Liver (tissue), 9 donors: ENCODE results near the gene RAB2B. TPM values are rescaled to one million over a fixed set of nuclear protein-coding genes. Genes with fewer than 3 reads are reported as not detected.

Experiments used
- DNase-seq: peaks from one replicate; pipeline ENCODE4 v3.0.0-alpha.2; 2017; ENCODE audit warnings: low spot score
- H3K27ac ChIP-seq, 2 donors: one replicate each; pipeline ENCODE4 v1.7.0; 2013; ENCODE audit warnings: inconsistent platforms in 2 of 2, low read length in 2 of 2, control low read depth in 1 of 2, low read depth in 1 of 2, mild to moderate bottlenecking in 1 of 2
- H3K27me3 ChIP-seq, 4 donors: one replicate each; pipeline versions ENCODE4 v1.6.1 to v1.7.0; 2013; ENCODE audit warnings: low read length in 3 of 4, inconsistent platforms in 1 of 4, mild to moderate bottlenecking in 1 of 4, moderate library complexity in 1 of 4; ENCODE audit not compliant: control insufficient read depth in 4 of 4, insufficient read depth in 4 of 4
- H3K36me3 ChIP-seq, 4 donors: one replicate each; pipeline versions ENCODE4 v1.6.1 to v1.7.0; 2013; ENCODE audit warnings: low read length in 3 of 4, mild to moderate bottlenecking in 3 of 4, low read depth in 1 of 4, moderate library complexity in 1 of 4; ENCODE audit not compliant: control insufficient read depth in 4 of 4, insufficient read depth in 3 of 4
- H3K4me1 ChIP-seq, 4 donors: one replicate each; pipeline versions ENCODE4 v1.6.1 to v1.7.0; 2013; ENCODE audit warnings: low read length in 3 of 4, mild to moderate bottlenecking in 3 of 4, moderate library complexity in 1 of 4; ENCODE audit not compliant: control insufficient read depth in 4 of 4, insufficient read depth in 4 of 4
- H3K4me3 ChIP-seq, 3 donors: one replicate each; pipeline versions ENCODE4 v1.6.1 to v1.7.0; 2013; ENCODE audit warnings: low read length in 3 of 3, control low read depth in 1 of 3, low read depth in 1 of 3, mild to moderate bottlenecking in 1 of 3
- H3K9ac ChIP-seq, 2 donors: one replicate each; pipeline ENCODE4 v1.7.0; 2013; ENCODE audit warnings: low read length in 2 of 2, mild to moderate bottlenecking in 2 of 2, moderate library complexity in 2 of 2, control low read depth in 1 of 2, low read depth in 1 of 2
- H3K9me3 ChIP-seq, 4 donors: one replicate each; pipeline versions ENCODE4 v1.6.1 to v1.7.0; 2013; ENCODE audit warnings: low read length in 3 of 4; ENCODE audit not compliant: control insufficient read depth in 4 of 4
- ATF3 ChIP-seq: IDR thresholded peaks from 2 replicates; pipeline ENCODE4 v1.6.1; 2016; ENCODE audit warnings: antibody characterized with exemption
- EGR1 ChIP-seq, 2 donors: IDR thresholded peaks; 2 replicates each; pipeline ENCODE4 v1.6.1; 2016 to 2018; ENCODE audit warnings: antibody characterized with exemption in 2 of 2, low read depth in 2 of 2
- FOXA1 ChIP-seq: IDR thresholded peaks from 2 replicates; pipeline ENCODE4 v1.6.1; 2016; ENCODE audit warnings: antibody characterized with exemption
- FOXA2 ChIP-seq: IDR thresholded peaks from 2 replicates; pipeline ENCODE4 v1.6.1; 2016; ENCODE audit warnings: antibody characterized with exemption
- GABPA ChIP-seq, 2 donors: IDR thresholded peaks in 1 of 2; conservative IDR thresholded peaks in 1 of 2; 2 replicates each; pipeline ENCODE4 v1.6.1; 2016; ENCODE audit warnings: antibody characterized with exemption in 2 of 2, mild to moderate bottlenecking in 1 of 2, moderate library complexity in 1 of 2
- HNF4A ChIP-seq, 2 donors: conservative IDR thresholded peaks; 2 replicates each; pipeline ENCODE4 v1.6.1; 2016; ENCODE audit warnings: antibody characterized with exemption in 2 of 2, mild to moderate bottlenecking in 2 of 2
- HNF4G ChIP-seq: IDR thresholded peaks from 2 replicates; pipeline ENCODE4 v1.6.1; 2016; ENCODE audit warnings: antibody characterized with exemption
- JUND ChIP-seq, 2 donors: IDR thresholded peaks; 2 replicates each; pipeline ENCODE4 v1.6.1; 2016; ENCODE audit warnings: antibody characterized with exemption in 2 of 2
- NR2F2 ChIP-seq: IDR thresholded peaks from 2 replicates; pipeline ENCODE4 v1.6.1; 2016; ENCODE audit warnings: antibody characterized with exemption
- RAD21 ChIP-seq, 2 donors: IDR thresholded peaks; 2 replicates each; pipeline ENCODE4 v1.6.1; 2016; ENCODE audit warnings: antibody characterized with exemption in 2 of 2, mild to moderate bottlenecking in 2 of 2
- RXRA ChIP-seq, 2 donors: IDR thresholded peaks; 2 replicates each; pipeline ENCODE4 v1.6.1; 2017 to 2018; ENCODE audit warnings: antibody characterized with exemption in 2 of 2, mild to moderate bottlenecking in 1 of 2
- SP1 ChIP-seq: IDR thresholded peaks from 2 replicates; pipeline ENCODE4 v1.6.1; 2018; ENCODE audit warnings: antibody characterized with exemption, mild to moderate bottlenecking
- TAF1 ChIP-seq: conservative IDR thresholded peaks from 2 replicates; pipeline ENCODE4 v1.6.1; 2016; ENCODE audit warnings: antibody characterized with exemption, mild to moderate bottlenecking
- YY1 ChIP-seq: IDR thresholded peaks from 2 replicates; pipeline ENCODE4 v1.6.1; 2016; ENCODE audit warnings: antibody characterized with exemption, mild to moderate bottlenecking
- WGBS: extraction: QIAGEN DNeasy Blood & Tissue Kit; methylation state at CpG from one replicate; pipeline ENCODE4 v1.1.7; 2013; 5-methylcytosine and 5-hydroxymethylcytosine counted together
- polyA plus RNA-seq, 2 donors: library from polyadenylated mRNA; stranded (reverse) in 1 of 2; unstranded in 1 of 2; fragments of 200-250 nt in 1 of 2; fragments of >200 nt in 1 of 2; fragmentation: Nextera tagmentation in 1 of 2; extraction: Ambion mirVana in 1 of 2; gene quantifications; one replicate each; pipeline versions ENCODE4 v1.2.1 to v1.2.3, GENCODE V29; 2013 to 2015
- total RNA-seq, 2 donors: library from RNA; depleted of rRNA; stranded (reverse); fragments of >200 nt; gene quantifications; one replicate each; pipeline ENCODE4 v1.2.3, GENCODE V29; 2014
- TF ChIP-seq, protein P1 (sequence below): fragments of 150-350 bp; IDR thresholded peaks from 2 replicates; pipeline ENCODE4 v1.5.1; 2017; ENCODE audit warnings: improper control_type of control experiment, low read depth, low read length; ENCODE audit not compliant: missing input control
- TF ChIP-seq, protein P2 (sequence below): IDR thresholded peaks from 2 replicates; pipeline ENCODE4 v1.6.1; 2016; ENCODE audit warnings: antibody characterized with exemption
- TF ChIP-seq, protein P3 (sequence below): IDR thresholded peaks from 2 replicates; pipeline ENCODE4 v1.6.1; 2016; ENCODE audit warnings: antibody characterized with exemption, mild to moderate bottlenecking
- donor health status: healthy.
- donor health status: healthy.
- donor health status: healthy.
- donor health status: healthy.
- donor health status: healthy.

RAB2B gene
- total and polyA plus RNA-seq, 4 donors = 4.2 to 60.9 (median 10.4) TPM

DNA sequence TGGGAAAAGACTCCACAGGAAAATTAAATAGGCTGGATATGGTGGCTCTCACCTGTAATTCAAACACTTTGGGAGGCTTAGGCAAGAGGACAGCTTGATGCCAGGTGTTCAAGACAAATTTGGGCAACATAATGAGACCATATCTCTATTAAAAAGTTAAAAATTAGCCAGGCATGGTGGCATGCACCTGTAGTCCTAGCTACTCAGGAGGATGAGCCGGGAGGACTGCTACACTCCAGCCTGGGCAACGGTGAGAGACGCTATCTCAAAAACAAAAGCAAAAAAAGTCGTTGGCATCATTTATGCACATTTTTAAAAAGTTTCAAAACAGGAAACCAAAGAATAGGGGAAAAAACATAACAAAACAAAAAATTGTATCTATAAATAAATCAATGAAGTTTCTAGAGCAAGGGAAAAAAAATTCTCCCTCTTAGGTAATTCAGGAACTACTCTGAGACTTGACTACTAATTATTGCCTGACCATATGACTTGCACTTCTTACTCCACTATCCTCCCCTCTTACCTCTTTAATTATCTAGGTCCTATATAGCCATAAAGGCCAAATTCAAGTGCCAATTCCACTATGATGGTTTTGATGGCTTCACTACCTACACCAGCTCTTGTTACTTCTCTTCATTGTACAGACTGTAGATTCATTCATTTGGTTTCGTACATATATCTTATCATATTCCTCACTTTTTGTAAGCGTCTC is 32.8 kb upstream of the RAB2B start:
- Histone ChIP-seq H3K4me1 (peaks cover 0 to 19% (median 13%) of the 10 kb centered on the region in 4 donors), H3K27me3 (no peaks in the 10 kb centered on the region), H3K27ac (no peak overlapping the region), H3K36me3 (peaks cover 0 to 2% (median 0%) of the 10 kb centered on the region in 4 donors), H3K9me3 (no peaks in the 10 kb centered on the region), H3K4me3 (peak overlapping the region in 2 of 3 donors; percentile 69 to 95), H3K9ac (no peak overlapping the region)
- no peak for DNase-seq
- TF ChIP-seq, protein P1, sequence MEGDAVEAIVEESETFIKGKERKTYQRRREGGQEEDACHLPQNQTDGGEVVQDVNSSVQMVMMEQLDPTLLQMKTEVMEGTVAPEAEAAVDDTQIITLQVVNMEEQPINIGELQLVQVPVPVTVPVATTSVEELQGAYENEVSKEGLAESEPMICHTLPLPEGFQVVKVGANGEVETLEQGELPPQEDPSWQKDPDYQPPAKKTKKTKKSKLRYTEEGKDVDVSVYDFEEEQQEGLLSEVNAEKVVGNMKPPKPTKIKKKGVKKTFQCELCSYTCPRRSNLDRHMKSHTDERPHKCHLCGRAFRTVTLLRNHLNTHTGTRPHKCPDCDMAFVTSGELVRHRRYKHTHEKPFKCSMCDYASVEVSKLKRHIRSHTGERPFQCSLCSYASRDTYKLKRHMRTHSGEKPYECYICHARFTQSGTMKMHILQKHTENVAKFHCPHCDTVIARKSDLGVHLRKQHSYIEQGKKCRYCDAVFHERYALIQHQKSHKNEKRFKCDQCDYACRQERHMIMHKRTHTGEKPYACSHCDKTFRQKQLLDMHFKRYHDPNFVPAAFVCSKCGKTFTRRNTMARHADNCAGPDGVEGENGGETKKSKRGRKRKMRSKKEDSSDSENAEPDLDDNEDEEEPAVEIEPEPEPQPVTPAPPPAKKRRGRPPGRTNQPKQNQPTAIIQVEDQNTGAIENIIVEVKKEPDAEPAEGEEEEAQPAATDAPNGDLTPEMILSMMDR = no peak
- TF ChIP-seq GABPA (IDR thresholded peaks at IDR 0.05 in 1 of 2, conservative IDR thresholded peaks at IDR 0.05 in 1 of 2) (no peak), HNF4G (no peak)
- WGBS = 79% methylated on average over 6 of the region's 6 CpGs

DNA sequence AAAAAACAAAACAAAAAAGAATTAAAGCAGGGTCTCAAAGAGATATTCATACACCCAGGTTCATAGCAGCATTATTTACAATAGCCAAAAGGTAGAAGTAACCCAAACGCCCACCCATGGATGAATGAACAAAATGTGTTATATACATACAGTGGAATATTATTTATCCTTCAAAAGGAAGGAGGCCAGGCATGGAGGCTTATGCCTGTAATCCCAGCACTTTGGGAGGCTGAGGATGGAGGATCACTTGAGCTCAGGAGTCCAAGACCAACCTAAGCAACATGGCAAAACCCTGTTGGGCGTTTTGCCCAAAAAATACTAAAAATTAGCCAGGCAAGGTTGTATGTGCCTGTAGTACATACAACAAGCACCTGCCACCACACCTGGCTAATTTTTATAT is 29.8 kb upstream of the RAB2B start:
- H3K4me1 ChIP-seq = peaks cover 0 to 14% (median 13%) of the 10 kb centered on the region in 4 donors
- H3K27ac ChIP-seq = no peak overlapping the region
- H3K36me3 ChIP-seq = peaks cover 0 to 21% (median 14%) of the 10 kb centered on the region in 4 donors
- WGBS = 93% methylated on average over 2 of the region's 2 CpGs
- no peak overlapping the region for H3K9ac ChIP-seq
- H3K27me3 ChIP-seq = no peaks in the 10 kb centered on the region
- H3K4me3 ChIP-seq = no peak overlapping the region
- H3K9me3 ChIP-seq = no peaks in the 10 kb centered on the region
- no peak for DNase-seq
- TF ChIP-seq SP1 = no peak
- no peak for TF ChIP-seq HNF4A (conservative IDR thresholded peaks at IDR 0.05)
- TF ChIP-seq, protein P2, sequence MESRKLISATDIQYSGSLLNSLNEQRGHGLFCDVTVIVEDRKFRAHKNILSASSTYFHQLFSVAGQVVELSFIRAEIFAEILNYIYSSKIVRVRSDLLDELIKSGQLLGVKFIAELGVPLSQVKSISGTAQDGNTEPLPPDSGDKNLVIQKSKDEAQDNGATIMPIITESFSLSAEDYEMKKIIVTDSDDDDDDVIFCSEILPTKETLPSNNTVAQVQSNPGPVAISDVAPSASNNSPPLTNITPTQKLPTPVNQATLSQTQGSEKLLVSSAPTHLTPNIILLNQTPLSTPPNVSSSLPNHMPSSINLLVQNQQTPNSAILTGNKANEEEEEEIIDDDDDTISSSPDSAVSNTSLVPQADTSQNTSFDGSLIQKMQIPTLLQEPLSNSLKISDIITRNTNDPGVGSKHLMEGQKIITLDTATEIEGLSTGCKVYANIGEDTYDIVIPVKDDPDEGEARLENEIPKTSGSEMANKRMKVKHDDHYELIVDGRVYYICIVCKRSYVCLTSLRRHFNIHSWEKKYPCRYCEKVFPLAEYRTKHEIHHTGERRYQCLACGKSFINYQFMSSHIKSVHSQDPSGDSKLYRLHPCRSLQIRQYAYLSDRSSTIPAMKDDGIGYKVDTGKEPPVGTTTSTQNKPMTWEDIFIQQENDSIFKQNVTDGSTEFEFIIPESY = no peak
- no peak for TF ChIP-seq RXRA (IDR thresholded peaks at IDR 0.05)
- TF ChIP-seq TAF1 = no peak
- TF ChIP-seq, protein P3, sequence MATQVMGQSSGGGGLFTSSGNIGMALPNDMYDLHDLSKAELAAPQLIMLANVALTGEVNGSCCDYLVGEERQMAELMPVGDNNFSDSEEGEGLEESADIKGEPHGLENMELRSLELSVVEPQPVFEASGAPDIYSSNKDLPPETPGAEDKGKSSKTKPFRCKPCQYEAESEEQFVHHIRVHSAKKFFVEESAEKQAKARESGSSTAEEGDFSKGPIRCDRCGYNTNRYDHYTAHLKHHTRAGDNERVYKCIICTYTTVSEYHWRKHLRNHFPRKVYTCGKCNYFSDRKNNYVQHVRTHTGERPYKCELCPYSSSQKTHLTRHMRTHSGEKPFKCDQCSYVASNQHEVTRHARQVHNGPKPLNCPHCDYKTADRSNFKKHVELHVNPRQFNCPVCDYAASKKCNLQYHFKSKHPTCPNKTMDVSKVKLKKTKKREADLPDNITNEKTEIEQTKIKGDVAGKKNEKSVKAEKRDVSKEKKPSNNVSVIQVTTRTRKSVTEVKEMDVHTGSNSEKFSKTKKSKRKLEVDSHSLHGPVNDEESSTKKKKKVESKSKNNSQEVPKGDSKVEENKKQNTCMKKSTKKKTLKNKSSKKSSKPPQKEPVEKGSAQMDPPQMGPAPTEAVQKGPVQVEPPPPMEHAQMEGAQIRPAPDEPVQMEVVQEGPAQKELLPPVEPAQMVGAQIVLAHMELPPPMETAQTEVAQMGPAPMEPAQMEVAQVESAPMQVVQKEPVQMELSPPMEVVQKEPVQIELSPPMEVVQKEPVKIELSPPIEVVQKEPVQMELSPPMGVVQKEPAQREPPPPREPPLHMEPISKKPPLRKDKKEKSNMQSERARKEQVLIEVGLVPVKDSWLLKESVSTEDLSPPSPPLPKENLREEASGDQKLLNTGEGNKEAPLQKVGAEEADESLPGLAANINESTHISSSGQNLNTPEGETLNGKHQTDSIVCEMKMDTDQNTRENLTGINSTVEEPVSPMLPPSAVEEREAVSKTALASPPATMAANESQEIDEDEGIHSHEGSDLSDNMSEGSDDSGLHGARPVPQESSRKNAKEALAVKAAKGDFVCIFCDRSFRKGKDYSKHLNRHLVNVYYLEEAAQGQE = no peak
- no peak for TF ChIP-seq HNF4G
- no peak for TF ChIP-seq EGR1 (IDR thresholded peaks at IDR 0.05; ENCODE audit: low read depth in 2 of 2)
- TF ChIP-seq FOXA1 = no peak
- TF ChIP-seq, protein P1 = no peak
- TF ChIP-seq RAD21 (IDR thresholded peaks at IDR 0.05) = no peak
- TF ChIP-seq FOXA2 = no peak
- TF ChIP-seq YY1 = no peak
- TF ChIP-seq ATF3 = no peak
- TF ChIP-seq NR2F2 = no peak
- no peak for TF ChIP-seq JUND (IDR thresholded peaks at IDR 0.05)
- no peak for TF ChIP-seq GABPA (IDR thresholded peaks at IDR 0.05 in 1 of 2, conservative IDR thresholded peaks at IDR 0.05 in 1 of 2)
